ENCODE results near the gene DHX8.
"Not testable (repeated sequence)": the region's sequence is repeated elsewhere in the genome, so short reads cannot be mapped to it uniquely, and the experiment has no call there.

Gene DHX8

GRCh38 chr17:43463241-43463640 lies 20.5 kb upstream of the DHX8 start:
- no peak for DNase-seq

- no peak for DNase-seq
These were observed 19.7 kb upstream of the DHX8 start for GRCh38 chr17:43464046-43464445.

- no peak for DNase-seq
These were observed 18.7 kb upstream of the DHX8 start for GRCh38 chr17:43465049-43465448.

GRCh38 chr17:43467981-43468581 lies 15.7 kb upstream of the DHX8 start:
- DNase-seq = no peak

GRCh38 chr17:43468691-43469139 lies 15.1 kb upstream of the DHX8 start:
- DNase-seq = no peak

- no peak for DNase-seq
These were observed 14.6 kb upstream of the DHX8 start for GRCh38 chr17:43469145-43469544.

GRCh38 chr17:43471585-43472160 lies 12.1 kb upstream of the DHX8 start:
- no peak for DNase-seq

- no peak for DNase-seq
These were observed 8.2 kb upstream of the DHX8 start for GRCh38 chr17:43475494-43476089.

GRCh38 chr17:43476306-43476705 lies 7.5 kb upstream of the DHX8 start:
- DNase-seq = not testable (repeated sequence)

GRCh38 chr17:43477832-43478634 lies 5.7 kb upstream of the DHX8 start:
- no peak for DNase-seq

- DNase-seq = no peak
These were observed 3.8 kb upstream of the DHX8 start for GRCh38 chr17:43479948-43480347.

- no peak for DNase-seq
These were observed 1.4 kb upstream of the DHX8 start for GRCh38 chr17:43482103-43483012.

GRCh38 chr17:43490621-43491020 lies 6.8 kb downstream of the DHX8 start:
- DNase-seq = no peak

- DNase-seq = not testable (repeated sequence)
These were observed 25.7 kb downstream of the DHX8 start for GRCh38 chr17:43509440-43509839.

GRCh38 chr17:43511199-43511598 lies 27.4 kb downstream of the DHX8 start:
- not testable (repeated sequence) for DNase-seq

- DNase-seq = no peak
These were observed 31.9 kb downstream of the DHX8 start for GRCh38 chr17:43515656-43516055.

GRCh38 chr17:43517161-43517560 lies 33.4 kb downstream of the DHX8 start:
- DNase-seq = no peak

- no peak for DNase-seq
These were observed 34.0 kb downstream of the DHX8 start for GRCh38 chr17:43517615-43518386.

GRCh38 chr17:43521389-43521788 lies 37.6 kb downstream of the DHX8 start:
- DNase-seq = no peak

GRCh38 chr17:43524945-43525575 lies 41.3 kb downstream of the DHX8 start:
- no peak for DNase-seq

All from stimulated activated CD4-positive, alpha-beta T cell treated with anti-CD3 and anti-CD28 coated beads, Interleukin-4, amount 100 ng/mL, for 1 hour (primary cell).